HUES64 (cell line): Measurements from ENCODE around the gene BRINP3.

Experiments
- H3K27ac ChIP-seq: 2 replicates; pipeline ENCODE4 v1.7.0; 2013; ENCODE audit warnings: low read depth, low read length, inconsistent platforms
- H3K27me3 ChIP-seq: 2 replicates; pipeline ENCODE4 v1.6.1; 2013; ENCODE audit warnings: mild to moderate bottlenecking, low read length; ENCODE audit not compliant: insufficient read depth
- H3K36me3 ChIP-seq: 2 replicates; pipeline ENCODE4 v1.6.1; 2013; ENCODE audit warnings: mild to moderate bottlenecking, low read length; ENCODE audit not compliant: insufficient read depth
- H3K4me1 ChIP-seq: 2 replicates; pipeline ENCODE4 v1.6.1; 2013; ENCODE audit warnings: mild to moderate bottlenecking, low read length, moderate library complexity; ENCODE audit not compliant: insufficient read depth
- H3K4me3 ChIP-seq: 2 replicates; pipeline ENCODE4 v1.5.1; 2013; ENCODE audit warnings: mild to moderate bottlenecking, low read length, moderate library complexity
- H3K9ac ChIP-seq: 2 replicates; pipeline ENCODE4 v1.6.1; 2013; ENCODE audit warnings: mild to moderate bottlenecking, low read depth, low read length
- H3K9me3 ChIP-seq: 2 replicates; pipeline ENCODE4 v1.6.1; 2013; ENCODE audit warnings: low read depth, low read length; ENCODE audit not compliant: insufficient read depth
- WGBS: fragments of 150-250, 120-280 bp; methylation state at CpG from one replicate; pipeline ENCODE4 v1.1.7; 2013; ENCODE audit warnings: missing lambda C conversion rate; 5-methylcytosine and 5-hydroxymethylcytosine counted together

Gene BRINP3

DNA sequence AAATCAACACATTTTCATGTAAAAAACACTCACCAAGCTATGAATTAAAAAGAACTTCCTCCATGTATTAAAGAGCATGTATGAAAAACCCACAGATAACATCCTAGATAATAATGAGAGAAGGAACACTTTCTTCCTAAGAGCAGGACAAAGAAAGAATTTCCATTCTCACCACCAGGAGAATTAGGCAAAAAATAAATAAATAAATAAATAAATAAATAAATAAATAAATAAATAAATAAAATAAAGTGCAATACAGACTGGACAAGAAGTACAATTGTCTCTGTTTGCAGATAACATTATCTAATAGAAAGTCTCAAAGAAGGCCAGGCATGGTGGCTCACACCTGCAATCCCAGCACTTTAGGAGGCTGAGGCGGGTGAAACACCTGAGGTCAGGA is 218.2 kb downstream of the BRINP3 start:
- Histone ChIP-seq H3K27ac (no peak overlapping the region), H3K36me3 (no peaks in the 10 kb centered on the region), H3K4me1 (peaks cover 3% of the 10 kb centered on the region; the same call in 1 of the 2 replicates), H3K4me3 (no peak overlapping the region), H3K27me3 (no peaks in the 10 kb centered on the region), H3K9me3 (no peaks in the 10 kb centered on the region), H3K9ac (no peak overlapping the region)
- WGBS: 100% methylated on average over 1 of the region's 1 CpG

DNA sequence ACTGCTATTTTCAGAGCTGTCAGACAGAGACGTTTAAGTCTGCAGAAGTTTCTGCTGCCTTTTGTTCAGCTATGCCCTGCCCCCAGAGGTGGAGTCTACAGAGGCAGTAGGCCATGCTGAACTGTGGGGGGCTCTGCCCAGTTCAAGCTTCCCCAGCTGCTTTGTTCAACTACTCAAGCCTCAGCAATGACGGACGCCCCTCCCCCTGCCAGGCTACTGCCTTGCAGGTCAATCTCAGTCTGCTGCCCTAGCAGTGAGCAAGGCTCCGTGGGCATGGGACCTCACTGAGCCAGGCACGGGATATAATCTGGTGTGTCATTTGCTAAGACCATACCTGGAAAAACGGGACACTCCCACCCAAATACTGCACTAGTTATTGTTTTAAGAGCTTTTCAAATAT is 219.7 kb downstream of the BRINP3 start:
- 85% methylated on average over 4 of the region's 6 CpGs for WGBS
- Histone ChIP-seq H3K4me1 (peaks cover 3% of the 10 kb centered on the region; the same call in 1 of the 2 replicates), H3K9ac (no peak overlapping the region), H3K36me3 (no peaks in the 10 kb centered on the region), H3K4me3 (no peak overlapping the region), H3K27me3 (no peaks in the 10 kb centered on the region), H3K27ac (no peak overlapping the region), H3K9me3 (no peaks in the 10 kb centered on the region)

DNA sequence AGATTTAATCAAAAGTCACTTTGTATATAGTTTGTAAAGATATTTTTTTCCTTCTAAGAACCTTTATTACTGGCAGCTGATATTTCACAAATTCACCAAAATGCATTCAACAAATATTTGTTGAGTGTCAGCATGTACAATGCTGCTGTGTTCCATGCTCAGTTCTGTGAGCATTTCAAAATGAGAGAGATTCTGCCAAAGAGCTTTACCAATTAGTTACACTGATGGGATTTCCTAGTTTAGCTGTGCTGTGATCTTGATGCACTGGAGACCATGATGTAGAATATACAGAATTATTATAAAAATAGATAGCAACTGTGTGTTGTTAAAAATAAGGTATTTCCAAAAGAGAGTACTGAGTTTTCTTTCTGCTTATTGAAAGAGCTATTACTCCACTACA is 225.6 kb downstream of the BRINP3 start:
- Histone ChIP-seq H3K9ac (no peak overlapping the region), H3K4me1 (no peaks in the 10 kb centered on the region), H3K36me3 (no peaks in the 10 kb centered on the region), H3K27me3 (no peaks in the 10 kb centered on the region), H3K9me3 (no peaks in the 10 kb centered on the region), H3K27ac (no peak overlapping the region), H3K4me3 (no peak overlapping the region)

DNA sequence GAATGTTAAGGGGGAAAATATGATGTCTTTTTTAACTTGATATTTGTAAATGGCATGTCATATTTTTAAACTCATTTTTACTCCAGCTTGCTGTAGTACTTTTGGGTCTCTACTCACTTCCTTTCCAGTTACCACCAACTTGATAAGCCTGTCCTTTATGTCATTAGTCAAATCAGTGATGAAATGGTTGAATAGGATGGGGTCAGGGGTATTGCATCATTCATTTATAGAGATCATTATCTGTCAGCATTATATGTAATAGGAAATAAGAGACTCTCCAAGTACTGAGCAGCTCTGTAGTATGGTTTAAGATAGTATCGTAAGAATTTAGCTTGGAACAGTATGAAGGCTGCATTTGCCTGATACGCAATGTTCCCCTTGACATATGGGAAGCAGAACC is 227.3 kb downstream of the BRINP3 start:
- no peaks in the 10 kb centered on the region for H3K36me3 ChIP-seq
- 95% methylated on average over 2 of the region's 2 CpGs for WGBS
- no peak overlapping the region for H3K4me3 ChIP-seq
- H3K27ac ChIP-seq: no peak overlapping the region
- H3K4me1 ChIP-seq: no peaks in the 10 kb centered on the region
- no peaks in the 10 kb centered on the region for H3K9me3 ChIP-seq
- no peaks in the 10 kb centered on the region for H3K27me3 ChIP-seq
- no peak overlapping the region for H3K9ac ChIP-seq

DNA sequence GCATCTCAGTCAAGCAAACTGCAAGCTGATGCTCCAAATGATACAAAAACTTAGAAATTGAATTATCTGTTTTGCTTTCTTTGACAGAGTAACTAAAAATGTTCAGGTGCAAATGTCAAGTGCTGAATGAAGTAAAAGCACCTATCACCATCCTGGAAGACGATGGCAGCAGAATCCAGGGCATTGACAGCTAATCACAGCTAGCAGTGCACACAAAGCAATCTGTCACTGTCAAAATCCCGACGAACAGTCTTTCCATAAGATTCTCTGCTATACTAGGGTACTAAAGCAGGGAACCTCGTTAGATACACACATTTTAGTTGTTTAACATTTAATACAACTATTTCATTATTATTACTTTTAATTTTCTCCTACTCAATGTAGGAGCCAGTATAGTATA is 233.3 kb downstream of the BRINP3 start:
- WGBS: 58% methylated on average over 4 of the region's 4 CpGs
- Histone ChIP-seq H3K9ac (no peak overlapping the region), H3K9me3 (no peaks in the 10 kb centered on the region), H3K27me3 (no peaks in the 10 kb centered on the region), H3K4me1 (no peaks in the 10 kb centered on the region), H3K36me3 (no peaks in the 10 kb centered on the region), H3K4me3 (no peak overlapping the region), H3K27ac (no peak overlapping the region)

DNA sequence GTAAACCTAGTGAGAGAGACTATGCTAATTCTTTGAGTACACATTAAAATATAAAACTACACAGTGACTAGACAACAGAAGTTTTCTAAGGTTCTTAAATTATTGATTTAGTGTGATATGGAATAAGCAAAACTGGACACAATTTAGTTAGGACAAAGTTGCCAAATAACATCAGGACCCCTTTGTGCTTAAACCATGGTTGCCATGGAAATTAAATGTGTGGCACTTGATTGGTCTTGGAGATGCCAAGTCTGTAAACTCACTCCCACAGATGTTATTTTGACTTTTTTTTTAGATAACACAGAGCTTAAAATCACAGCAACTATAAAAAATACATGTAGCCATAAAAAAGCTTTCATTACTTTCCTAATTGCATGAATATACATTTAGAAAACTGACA is 234.6 kb downstream of the BRINP3 start:
- Histone ChIP-seq H3K27ac (no peak overlapping the region), H3K36me3 (no peaks in the 10 kb centered on the region), H3K9me3 (no peaks in the 10 kb centered on the region), H3K9ac (no peak overlapping the region), H3K27me3 (no peaks in the 10 kb centered on the region), H3K4me1 (no peaks in the 10 kb centered on the region), H3K4me3 (no peak overlapping the region)

DNA sequence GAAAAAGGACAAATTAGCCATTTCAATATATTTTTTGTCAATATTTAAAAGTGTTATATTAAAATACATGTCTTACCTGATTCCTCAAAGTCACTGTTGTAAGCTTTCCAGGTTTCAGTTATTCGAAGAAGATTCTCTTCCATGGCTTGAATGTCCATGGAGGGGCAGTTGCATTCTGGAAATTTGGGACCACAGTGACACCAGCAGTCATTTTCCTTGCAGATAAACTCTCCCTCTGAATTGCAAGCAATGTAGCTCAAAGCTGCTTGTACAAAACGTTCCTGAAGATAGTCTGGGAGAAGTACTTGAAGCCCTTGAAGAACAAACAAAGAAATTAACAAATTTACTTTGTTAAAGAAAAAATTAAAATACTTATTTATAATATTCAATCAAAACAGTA is 251.7 kb downstream of the BRINP3 start:
- Histone ChIP-seq H3K27me3 (no peaks in the 10 kb centered on the region), H3K4me1 (no peaks in the 10 kb centered on the region), H3K9me3 (no peaks in the 10 kb centered on the region), H3K36me3 (no peaks in the 10 kb centered on the region), H3K27ac (no peak overlapping the region), H3K4me3 (no peak overlapping the region), H3K9ac (no peak overlapping the region)
- whole genome bisulfite sequencing: 77% methylated on average over 2 of the region's 2 CpGs

DNA sequence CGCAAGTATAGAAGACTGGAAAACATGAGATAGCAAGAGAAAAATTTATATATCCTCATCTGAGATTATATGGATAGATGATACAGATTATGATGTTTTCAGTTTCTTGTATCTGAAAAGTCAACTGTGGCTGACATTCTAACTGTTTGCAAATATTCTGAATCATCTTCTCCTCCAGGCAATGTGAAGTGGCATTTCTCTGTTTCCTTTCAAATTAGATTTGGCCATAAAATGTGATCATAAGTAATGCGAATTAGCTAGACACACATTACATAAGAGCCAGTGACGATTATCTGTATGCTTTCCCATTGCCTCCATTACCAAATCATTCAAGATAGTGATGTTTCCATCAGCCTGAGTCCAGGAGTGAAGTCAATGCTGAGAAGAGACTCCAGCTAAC is 265.2 kb downstream of the BRINP3 start:
- WGBS: 93% methylated on average over 2 of the region's 3 CpGs
- Histone ChIP-seq H3K27ac (no peak overlapping the region), H3K4me1 (no peaks in the 10 kb centered on the region), H3K9ac (no peak overlapping the region), H3K36me3 (no peaks in the 10 kb centered on the region), H3K9me3 (no peaks in the 10 kb centered on the region), H3K27me3 (no peaks in the 10 kb centered on the region), H3K4me3 (no peak overlapping the region)

DNA sequence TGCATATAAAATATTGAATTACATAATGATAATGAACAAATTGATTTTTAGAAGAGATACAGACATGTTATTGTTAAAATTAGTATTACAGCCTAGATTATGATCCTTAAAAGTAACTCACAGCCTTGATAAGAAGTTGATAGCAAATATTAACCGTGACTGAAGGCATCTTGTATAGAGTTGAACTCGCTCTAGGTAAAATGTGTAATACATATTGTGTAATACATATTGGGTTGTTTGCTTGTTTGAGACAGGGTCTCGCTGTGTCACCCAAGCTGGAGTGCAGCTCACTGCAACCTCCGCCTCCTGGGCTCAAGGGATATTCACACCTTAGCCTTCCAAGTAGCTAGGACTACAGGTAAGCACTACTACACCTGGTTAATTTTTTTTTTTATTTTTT is 269.9 kb downstream of the BRINP3 start:
- WGBS: 90% methylated on average over 4 of the region's 4 CpGs
- no peaks in the 10 kb centered on the region for H3K36me3 ChIP-seq
- H3K9me3 ChIP-seq: no peaks in the 10 kb centered on the region
- no peak overlapping the region for H3K4me3 ChIP-seq
- H3K9ac ChIP-seq: no peak overlapping the region
- no peak overlapping the region for H3K27ac ChIP-seq
- H3K4me1 ChIP-seq: no peaks in the 10 kb centered on the region
- no peaks in the 10 kb centered on the region for H3K27me3 ChIP-seq

DNA sequence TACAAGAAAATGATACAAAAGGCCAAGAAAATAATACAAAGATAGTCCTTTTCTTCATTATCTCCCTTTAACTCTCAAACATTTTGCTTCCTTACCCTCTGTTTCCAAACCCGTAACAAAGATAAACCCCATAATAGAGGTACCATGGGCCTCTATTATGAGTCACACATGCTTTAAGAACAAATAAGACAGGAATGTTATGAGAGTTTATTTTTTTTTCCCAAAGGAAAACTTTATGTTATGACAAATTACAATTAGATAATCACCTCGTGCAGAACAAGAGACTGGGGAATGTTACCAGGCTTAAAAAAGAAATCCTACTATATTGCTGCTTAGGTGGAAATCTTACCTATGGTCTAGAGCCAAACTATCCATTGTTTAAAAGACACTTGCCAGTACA is 272.0 kb downstream of the BRINP3 start:
- no peak overlapping the region for H3K4me3 ChIP-seq
- no peak overlapping the region for H3K9ac ChIP-seq
- H3K27ac ChIP-seq: no peak overlapping the region
- no peaks in the 10 kb centered on the region for H3K27me3 ChIP-seq
- 0 out of 2 replicates have a peak, but pooled peaks cover 5% of the 10 kb centered on the region for H3K9me3 ChIP-seq
- whole genome bisulfite sequencing: 92% methylated on average over 1 of the region's 2 CpGs
- no peaks in the 10 kb centered on the region for H3K36me3 ChIP-seq
- H3K4me1 ChIP-seq: no peaks in the 10 kb centered on the region

DNA sequence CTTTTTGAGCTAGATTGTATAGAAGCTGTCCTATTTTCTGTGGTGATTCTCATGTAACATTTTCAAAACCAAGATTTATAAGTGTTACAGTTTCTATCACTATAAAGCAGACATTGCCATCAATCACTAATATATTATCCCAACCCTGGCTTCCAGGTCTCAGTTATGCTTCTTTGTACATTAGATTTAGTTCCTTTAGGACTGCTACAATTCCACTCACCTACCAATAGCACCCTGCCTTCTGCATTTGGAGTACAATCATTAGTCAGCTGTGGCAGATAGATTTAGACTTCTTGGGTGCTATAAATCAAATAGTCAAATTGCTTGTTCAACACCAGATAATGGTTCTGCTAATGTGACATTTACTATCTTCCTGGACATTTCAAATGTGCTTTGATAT is 281.6 kb downstream of the BRINP3 start:
- Histone ChIP-seq H3K27ac (no peak overlapping the region), H3K9ac (no peak overlapping the region), H3K27me3 (no peaks in the 10 kb centered on the region), H3K4me3 (no peak overlapping the region), H3K4me1 (no peaks in the 10 kb centered on the region; the same call in 1 of the 2 replicates), H3K9me3 (0 out of 2 replicates have a peak, but pooled peaks cover 2% of the 10 kb centered on the region), H3K36me3 (no peaks in the 10 kb centered on the region)

DNA sequence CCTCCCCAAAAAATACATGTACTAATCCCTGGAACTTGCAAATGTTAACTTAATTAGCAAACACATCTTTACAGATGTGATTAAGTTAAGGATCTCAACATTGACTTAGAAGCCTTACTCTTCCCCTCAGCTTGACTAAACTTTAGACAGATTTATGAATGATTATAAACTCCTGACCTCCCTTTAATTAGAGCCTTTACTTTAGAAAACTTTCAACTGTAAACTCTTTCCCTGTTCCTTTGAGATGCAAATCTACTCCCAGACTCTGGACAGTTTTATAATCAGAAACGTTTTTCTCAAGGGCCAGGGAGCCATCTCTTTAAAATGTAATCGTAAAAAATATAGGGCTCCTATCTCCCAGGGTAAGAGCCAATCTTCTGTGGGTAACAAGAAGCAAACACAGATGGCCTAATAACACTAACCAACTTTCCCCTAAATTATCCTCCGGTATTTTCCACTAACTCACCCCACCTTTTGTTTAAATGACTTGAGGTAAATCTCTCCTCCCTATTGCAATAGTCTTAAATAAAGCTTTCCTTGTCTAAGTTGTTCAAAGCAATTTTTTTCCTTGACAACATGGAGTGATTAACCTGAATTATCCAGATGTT is 284.1 kb downstream of the BRINP3 start:
- Histone ChIP-seq H3K27me3 (no peaks in the 10 kb centered on the region), H3K4me1 (no peaks in the 10 kb centered on the region; the same call in 1 of the 2 replicates), H3K27ac (no peak overlapping the region), H3K4me3 (no peak overlapping the region), H3K36me3 (no peaks in the 10 kb centered on the region), H3K9ac (no peak overlapping the region), H3K9me3 (0 out of 2 replicates have a peak, but pooled peaks cover 2% of the 10 kb centered on the region)
- WGBS: 72% methylated on average over 3 of the region's 3 CpGs
